GM23338 (cell line): ENCODE results near the gene PRSS56. TPM values are rescaled to one million over a fixed set of nuclear protein-coding genes. Genes with fewer than 3 reads are reported as not detected.

Source experiments
- ATAC-seq: fragments of 200-7000 bp; cut with Tn5 transposase; 3 replicates; pipeline ENCODE4 v1.9.1; 2020
- DNase-seq: peaks from one replicate; pipeline ENCODE4 v3.0.0-alpha.2; 2015; ENCODE audit warnings: low spot score
- H2AFZ ChIP-seq: fragments of 200-600 bp; sonication (generic); 2 replicates; pipeline ENCODE4 v1.8.0; 2016; ENCODE audit warnings: antibody characterized with exemption, mild to moderate bottlenecking, moderate library complexity
- H3F3A ChIP-seq: fragments of 200-600 bp; sonication (generic); replicated peaks from 2 replicates; pipeline ENCODE4 v1.8.0; 2017; ENCODE audit warnings: antibody characterized with exemption, mixed run types, low read depth
- H3K27ac ChIP-seq: fragments of 200-600 bp; sonication (generic); 2 replicates; pipeline ENCODE4 v1.6.1; 2016; ENCODE audit warnings: low read depth
- H3K27me3 ChIP-seq: fragments of 200-600 bp; sonication (generic); 2 replicates; pipeline ENCODE4 v1.8.0; 2016; ENCODE audit warnings: mild to moderate bottlenecking, mixed run types, moderate library complexity; ENCODE audit not compliant: insufficient read depth
- H3K36me3 ChIP-seq: fragments of 200-600 bp; sonication (generic); 2 replicates; pipeline ENCODE4 v1.8.0; 2016; ENCODE audit warnings: mild to moderate bottlenecking; ENCODE audit not compliant: insufficient read depth
- H3K4me1 ChIP-seq: fragments of 200-600 bp; sonication (generic); 2 replicates; pipeline ENCODE4 v1.8.0; 2016; ENCODE audit warnings: mild to moderate bottlenecking, moderate library complexity; ENCODE audit not compliant: insufficient read depth
- H3K4me2 ChIP-seq: fragments of 200-600 bp; sonication (generic); 2 replicates; pipeline ENCODE4 v1.7.1; 2017; ENCODE audit warnings: mixed run types
- H3K4me3 ChIP-seq: fragments of 200-600 bp; sonication (generic); 2 replicates; pipeline ENCODE4 v1.6.1; 2016; ENCODE audit warnings: mixed run types
- H3K79me2 ChIP-seq: fragments of 200-600 bp; sonication (generic); replicated peaks from 2 replicates; pipeline ENCODE4 v1.8.0; 2017; ENCODE audit warnings: mild to moderate bottlenecking; ENCODE audit not compliant: insufficient read depth
- H3K9me2 ChIP-seq: fragments of 200-600 bp; sonication (generic); 2 replicates; pipeline ENCODE4 v1.8.0; 2017; ENCODE audit not compliant: insufficient read depth
- H4K20me1 ChIP-seq: fragments of 200-600 bp; sonication (generic); replicated peaks from 2 replicates; pipeline ENCODE4 v1.8.0; 2017; ENCODE audit warnings: mild to moderate bottlenecking; ENCODE audit not compliant: insufficient read depth
- H3K27ac Mint-ChIP-seq: 2 replicates; pipeline ENCODE4 v1.8.0; 2020; ENCODE audit warnings: inconsistent platforms, mild to moderate bottlenecking, moderate library complexity, mixed read lengths
- H3K27me3 Mint-ChIP-seq: 3 replicates; pipeline ENCODE4 v1.8.0; 2022; ENCODE audit warnings: low read depth, mild to moderate bottlenecking, moderate library complexity, mixed read lengths, inconsistent platforms; ENCODE audit not compliant: insufficient read depth, poor library complexity
- H3K36me3 Mint-ChIP-seq: 3 replicates; pipeline ENCODE4 v1.8.0; 2021; ENCODE audit warnings: low read depth, mild to moderate bottlenecking, inconsistent platforms, moderate library complexity, mixed read lengths
- H3K4me1 Mint-ChIP-seq: 3 replicates; pipeline ENCODE4 v1.8.0; 2020; ENCODE audit warnings: mild to moderate bottlenecking, inconsistent platforms, mixed read lengths
- H3K4me3 Mint-ChIP-seq: 3 replicates; pipeline ENCODE4 v1.8.0; 2021; ENCODE audit warnings: moderate library complexity, mild to moderate bottlenecking, inconsistent platforms, mixed read lengths
- H3K9me3 Mint-ChIP-seq: 3 replicates; pipeline ENCODE4 v1.8.0; 2020; ENCODE audit warnings: moderate library complexity, mild to moderate bottlenecking, inconsistent platforms, mixed read lengths
- EZH2 ChIP-seq: fragments of 200-600 bp; sonication (generic); IDR thresholded peaks from one replicate; pipeline ENCODE4 v1.8.0; 2017; ENCODE audit warnings: antibody characterized with exemption, mild to moderate bottlenecking, low read depth; ENCODE audit not compliant: unreplicated experiment
- JUNB ChIP-seq: IDR thresholded peaks from one replicate; pipeline ENCODE4 v1.6.1; 2016; ENCODE audit warnings: antibody characterized with exemption; ENCODE audit not compliant: unreplicated experiment
- ZNF114 ChIP-seq: fragments of 250-450 bp; sonication (Bioruptor Pico); IDR thresholded peaks from 2 replicates; pipeline ENCODE4 v1.5.0; 2020; ENCODE audit warnings: mild to moderate bottlenecking, moderate library complexity
- polyA plus RNA-seq: library from polyadenylated mRNA; unstranded; fragments of >200 nt; fragmentation: Nextera tagmentation; extraction: Ambion mirVana; gene quantifications from 2 replicates; pipeline ENCODE4 v1.2.1, GENCODE V29; 2016
- total RNA-seq: library from RNA; depleted of rRNA; stranded (reverse); fragments of >200 nt; shearing (Covaris generic); gene quantifications from 2 replicates; pipeline ENCODE4 v1.2.3, GENCODE V29; 2014
- TF ChIP-seq, protein P1 (sequence below): IDR thresholded peaks from 2 replicates; pipeline ENCODE4 v1.6.1; 2016; ENCODE audit warnings: antibody characterized with exemption
- TF ChIP-seq, protein P2 (sequence below): fragments of 250-450 bp; sonication (Bioruptor Pico); IDR thresholded peaks from 2 replicates; pipeline ENCODE4 v1.5.0; 2020; ENCODE audit warnings: mild to moderate bottlenecking, moderate library complexity

PRSS56 gene
- total and polyA plus RNA-seq, 2 experiments from 2014 or later: 0.27 to 0.31 TPM

DNA sequence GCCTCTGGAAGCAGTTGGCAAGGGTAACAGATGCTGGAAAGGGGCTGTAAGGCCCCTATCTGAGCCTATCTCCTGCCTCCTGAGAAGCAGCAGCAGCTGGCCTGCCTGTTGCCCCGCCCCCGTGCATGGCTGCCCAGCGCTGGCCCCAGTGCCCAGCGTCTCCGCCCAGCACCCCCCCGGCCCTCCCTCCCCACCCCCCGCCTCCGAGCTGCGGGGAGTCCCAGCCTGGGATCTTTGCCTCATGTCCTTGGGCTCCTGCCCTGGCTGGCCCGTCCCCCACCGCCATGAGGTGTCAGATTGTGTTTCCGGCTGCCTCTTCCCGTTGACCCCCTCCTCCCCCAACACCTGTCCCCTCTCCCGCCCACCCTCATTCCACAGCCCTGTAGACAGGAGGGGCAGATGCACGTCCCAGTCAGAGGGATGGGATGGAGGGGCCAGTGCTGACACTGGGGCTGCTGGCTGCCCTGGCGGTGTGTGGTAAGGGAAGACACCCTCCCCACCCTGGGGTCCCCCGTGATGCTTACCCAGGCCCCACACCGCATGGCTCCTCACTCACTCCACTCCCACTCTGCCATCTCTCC is 5.7 kb downstream of the PRSS56 start, which contains the start of gene CHRND:
Gene CHRND, plus strand, starts transcription at position 370 of the 581 bp plus-strand sequence. Its CDS starts 56 bp downstream, at position 426.
- H4K20me1 ChIP-seq: no peaks in the 10 kb centered on the region; the same call in 1 of the 2 replicates
- TF ChIP-seq EZH2: no peak
- TF ChIP-seq ZNF114 (CRISPR knock-in tag): no peak
- TF ChIP-seq, protein P1, sequence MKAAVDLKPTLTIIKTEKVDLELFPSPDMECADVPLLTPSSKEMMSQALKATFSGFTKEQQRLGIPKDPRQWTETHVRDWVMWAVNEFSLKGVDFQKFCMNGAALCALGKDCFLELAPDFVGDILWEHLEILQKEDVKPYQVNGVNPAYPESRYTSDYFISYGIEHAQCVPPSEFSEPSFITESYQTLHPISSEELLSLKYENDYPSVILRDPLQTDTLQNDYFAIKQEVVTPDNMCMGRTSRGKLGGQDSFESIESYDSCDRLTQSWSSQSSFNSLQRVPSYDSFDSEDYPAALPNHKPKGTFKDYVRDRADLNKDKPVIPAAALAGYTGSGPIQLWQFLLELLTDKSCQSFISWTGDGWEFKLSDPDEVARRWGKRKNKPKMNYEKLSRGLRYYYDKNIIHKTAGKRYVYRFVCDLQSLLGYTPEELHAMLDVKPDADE: no peak
- TF ChIP-seq JUNB: no peak
- TF ChIP-seq, protein P2, sequence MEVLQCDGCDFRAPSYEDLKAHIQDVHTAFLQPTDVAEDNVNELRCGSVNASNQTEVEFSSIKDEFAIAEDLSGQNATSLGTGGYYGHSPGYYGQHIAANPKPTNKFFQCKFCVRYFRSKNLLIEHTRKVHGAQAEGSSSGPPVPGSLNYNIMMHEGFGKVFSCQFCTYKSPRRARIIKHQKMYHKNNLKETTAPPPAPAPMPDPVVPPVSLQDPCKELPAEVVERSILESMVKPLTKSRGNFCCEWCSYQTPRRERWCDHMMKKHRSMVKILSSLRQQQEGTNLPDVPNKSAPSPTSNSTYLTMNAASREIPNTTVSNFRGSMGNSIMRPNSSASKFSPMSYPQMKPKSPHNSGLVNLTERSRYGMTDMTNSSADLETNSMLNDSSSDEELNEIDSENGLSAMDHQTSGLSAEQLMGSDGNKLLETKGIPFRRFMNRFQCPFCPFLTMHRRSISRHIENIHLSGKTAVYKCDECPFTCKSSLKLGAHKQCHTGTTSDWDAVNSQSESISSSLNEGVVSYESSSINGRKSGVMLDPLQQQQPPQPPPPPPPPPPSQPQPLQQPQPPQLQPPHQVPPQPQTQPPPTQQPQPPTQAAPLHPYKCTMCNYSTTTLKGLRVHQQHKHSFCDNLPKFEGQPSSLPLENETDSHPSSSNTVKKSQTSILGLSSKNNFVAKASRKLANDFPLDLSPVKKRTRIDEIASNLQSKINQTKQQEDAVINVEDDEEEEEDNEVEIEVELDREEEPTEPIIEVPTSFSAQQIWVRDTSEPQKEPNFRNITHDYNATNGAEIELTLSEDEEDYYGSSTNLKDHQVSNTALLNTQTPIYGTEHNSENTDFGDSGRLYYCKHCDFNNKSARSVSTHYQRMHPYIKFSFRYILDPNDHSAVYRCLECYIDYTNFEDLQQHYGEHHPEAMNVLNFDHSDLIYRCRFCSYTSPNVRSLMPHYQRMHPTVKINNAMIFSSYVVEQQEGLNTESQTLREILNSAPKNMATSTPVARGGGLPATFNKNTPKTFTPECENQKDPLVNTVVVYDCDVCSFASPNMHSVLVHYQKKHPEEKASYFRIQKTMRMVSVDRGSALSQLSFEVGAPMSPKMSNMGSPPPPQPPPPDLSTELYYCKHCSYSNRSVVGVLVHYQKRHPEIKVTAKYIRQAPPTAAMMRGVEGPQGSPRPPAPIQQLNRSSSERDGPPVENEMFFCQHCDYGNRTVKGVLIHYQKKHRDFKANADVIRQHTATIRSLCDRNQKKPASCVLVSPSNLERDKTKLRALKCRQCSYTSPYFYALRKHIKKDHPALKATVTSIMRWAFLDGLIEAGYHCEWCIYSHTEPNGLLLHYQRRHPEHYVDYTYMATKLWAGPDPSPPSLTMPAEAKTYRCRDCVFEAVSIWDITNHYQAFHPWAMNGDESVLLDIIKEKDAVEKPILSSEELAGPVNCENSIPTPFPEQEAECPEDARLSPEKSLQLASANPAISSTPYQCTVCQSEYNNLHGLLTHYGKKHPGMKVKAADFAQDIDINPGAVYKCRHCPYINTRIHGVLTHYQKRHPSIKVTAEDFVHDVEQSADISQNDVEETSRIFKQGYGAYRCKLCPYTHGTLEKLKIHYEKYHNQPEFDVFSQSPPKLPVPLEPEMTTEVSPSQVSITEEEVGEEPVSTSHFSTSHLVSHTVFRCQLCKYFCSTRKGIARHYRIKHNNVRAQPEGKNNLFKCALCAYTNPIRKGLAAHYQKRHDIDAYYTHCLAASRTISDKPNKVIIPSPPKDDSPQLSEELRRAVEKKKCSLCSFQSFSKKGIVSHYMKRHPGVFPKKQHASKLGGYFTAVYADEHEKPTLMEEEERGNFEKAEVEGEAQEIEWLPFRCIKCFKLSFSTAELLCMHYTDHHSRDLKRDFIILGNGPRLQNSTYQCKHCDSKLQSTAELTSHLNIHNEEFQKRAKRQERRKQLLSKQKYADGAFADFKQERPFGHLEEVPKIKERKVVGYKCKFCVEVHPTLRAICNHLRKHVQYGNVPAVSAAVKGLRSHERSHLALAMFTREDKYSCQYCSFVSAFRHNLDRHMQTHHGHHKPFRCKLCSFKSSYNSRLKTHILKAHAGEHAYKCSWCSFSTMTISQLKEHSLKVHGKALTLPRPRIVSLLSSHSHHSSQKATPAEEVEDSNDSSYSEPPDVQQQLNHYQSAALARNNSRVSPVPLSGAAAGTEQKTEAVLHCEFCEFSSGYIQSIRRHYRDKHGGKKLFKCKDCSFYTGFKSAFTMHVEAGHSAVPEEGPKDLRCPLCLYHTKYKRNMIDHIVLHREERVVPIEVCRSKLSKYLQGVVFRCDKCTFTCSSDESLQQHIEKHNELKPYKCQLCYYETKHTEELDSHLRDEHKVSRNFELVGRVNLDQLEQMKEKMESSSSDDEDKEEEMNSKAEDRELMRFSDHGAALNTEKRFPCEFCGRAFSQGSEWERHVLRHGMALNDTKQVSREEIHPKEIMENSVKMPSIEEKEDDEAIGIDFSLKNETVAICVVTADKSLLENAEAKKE (CRISPR knock-in tag): no peak
- DNase-seq (no peak), ATAC-seq (no peak)
- no peak within 1 kb of the TSS for H2AFZ ChIP-seq
- H3K27ac ChIP-seq: no peak within 1 kb of the TSS
- peaks cover 48% of the 10 kb centered on the region for H3K27me3 Mint-ChIP-seq
- no peak within 1 kb of the TSS for H3K4me3 Mint-ChIP-seq
- H3K4me3 ChIP-seq: no peak within 1 kb of the TSS
- H3K27ac Mint-ChIP-seq: no peak within 1 kb of the TSS
- H3K4me1 ChIP-seq: no peaks in the 10 kb centered on the region; the same call in 1 of the 2 replicates
- no peaks in the 10 kb centered on the region; the same call in 2 of the 3 replicates for H3K36me3 Mint-ChIP-seq
- no peaks in the 10 kb centered on the region for H3K79me2 ChIP-seq
- no peaks in the 10 kb centered on the region for H3K9me2 ChIP-seq
- peaks cover 16% of the 10 kb centered on the region for H3K4me1 Mint-ChIP-seq
- H3K36me3 ChIP-seq: no peaks in the 10 kb centered on the region
- H3F3A ChIP-seq: 0 out of 2 replicates have a peak, but pooled peaks cover 3% of the 10 kb centered on the region
- H3K9me3 Mint-ChIP-seq: no peaks in the 10 kb centered on the region
- no peak within 1 kb of the TSS for H3K4me2 ChIP-seq
- H3K27me3 ChIP-seq: peaks cover 43% of the 10 kb centered on the region
